CD4-positive, alpha-beta T cell (primary cell): ENCODE results near the gene POSTN. TPM values are rescaled to one million over a fixed set of nuclear protein-coding genes. Genes with fewer than 3 reads are reported as not detected.

ENCODE experiments used
- ATAC-seq: fragments of 200-7000 bp; cut with Tn5 transposase; one replicate; pipeline ENCODE4 v1.10.0; 2022; ENCODE audit warnings: mild to moderate bottlenecking; ENCODE audit not compliant: poor library complexity
- CTCF ChIA-PET: fragments of 350-600 bp; sonication (Branson Sonifier 250); formaldehyde crosslinking; loops from one replicate; lab custom pipeline; 2021; ENCODE audit warnings: antibody characterized with exemption, inconsistent platforms; lab: Charles Lee
- POLR2A ChIA-PET: fragments of 350-600 bp; sonication (Branson Sonifier 250); formaldehyde crosslinking; loops from one replicate; lab custom pipeline; 2021; ENCODE audit warnings: antibody characterized with exemption, inconsistent platforms; lab: Charles Lee
- DNase-seq, 14 experiments: peaks; one replicate each; pipeline ENCODE4 v3.0.0-alpha.2; 2013 to 2020; ENCODE audit warnings: mixed read lengths in 2 of 14
- H3K27ac ChIP-seq, 2 donors: one replicate each; pipeline versions ENCODE4 v1.5.1 to v1.7.0; 2013; ENCODE audit warnings: low read length in 2 of 2, low read depth in 1 of 2, mild to moderate bottlenecking in 1 of 2
- H3K27me3 ChIP-seq, 2 experiments: 1 replicate in 1 of 2; 2 replicates in 1 of 2; pipeline versions ENCODE4 v1.6.1 to v1.7.0; 2013; ENCODE audit warnings: low read length in 2 of 2, control low read depth in 1 of 2, mild to moderate bottlenecking in 1 of 2, moderate library complexity in 1 of 2; ENCODE audit not compliant: insufficient read depth in 2 of 2, control insufficient read depth in 1 of 2
- H3K36me3 ChIP-seq: one replicate; pipeline ENCODE4 v1.6.1; 2013; ENCODE audit warnings: low read length, control low read depth; ENCODE audit not compliant: insufficient read depth
- H3K4me1 ChIP-seq: one replicate; pipeline ENCODE4 v1.6.1; 2013; ENCODE audit warnings: low read length, control low read depth; ENCODE audit not compliant: insufficient read depth
- H3K4me3 ChIP-seq: one replicate; pipeline ENCODE4 v1.5.1; 2013; ENCODE audit warnings: mild to moderate bottlenecking, low read length, moderate library complexity
- H3K9me3 ChIP-seq, 2 experiments: 1 replicate in 1 of 2; 2 replicates in 1 of 2; pipeline versions ENCODE4 v1.6.1 to v1.7.0; 2013; ENCODE audit warnings: low read length in 2 of 2, mild to moderate bottlenecking in 2 of 2, control low read depth in 1 of 2, moderate library complexity in 1 of 2; ENCODE audit not compliant: control insufficient read depth in 1 of 2, insufficient read depth in 1 of 2
- H3K27ac Mint-ChIP-seq: one replicate; pipeline ENCODE4 v1.8.0; 2020; ENCODE audit warnings: mixed read lengths
- H3K27me3 Mint-ChIP-seq: one replicate; pipeline ENCODE4 v1.8.0; 2021; ENCODE audit warnings: mixed read lengths
- H3K36me3 Mint-ChIP-seq: one replicate; pipeline ENCODE4 v1.8.0; 2021; ENCODE audit warnings: low read depth, mixed read lengths
- H3K4me1 Mint-ChIP-seq: one replicate; pipeline ENCODE4 v1.8.0; 2021; ENCODE audit warnings: low read depth, mixed read lengths
- H3K4me3 Mint-ChIP-seq: one replicate; pipeline ENCODE4 v1.8.0; 2020; ENCODE audit warnings: mild to moderate bottlenecking, mixed read lengths
- H3K9me3 Mint-ChIP-seq: one replicate; pipeline ENCODE4 v1.8.0; 2020; ENCODE audit warnings: mixed read lengths
- CTCF ChIP-seq: fragments of 200-600 bp; IDR thresholded peaks from one replicate; pipeline ENCODE4 v1.8.0; 2022; ENCODE audit warnings: antibody characterized with exemption, mild to moderate bottlenecking
- intact Hi-C, 2 experiments: fragments of 100-400 bp; cut with DNase I in 1 of 2; cut with micrococcal nuclease in 1 of 2; formaldehyde crosslinking; loops; one replicate each; pipeline versions ENCODE4 v1.15.1 to v1.9.0; 2023 to 2025; cut with DNase I, micrococcal nuclease
- total RNA-seq, 174 experiments: library from RNA in 2 of 174; stranded (reverse) in 2 of 174; gene quantifications; one replicate each; pipeline ENCODE4 v1.2.3 and lab custom pipeline; 2021 to 2026

POSTN gene
- total RNA-seq, 2 experiments from 2014 or later: not detected

- Mint-ChIP-seq H3K4me1 (no peaks in the 10 kb centered on the region), H3K27ac (no peak overlapping the region), H3K4me3 (no peak overlapping the region), H3K27me3 (no peaks in the 10 kb centered on the region), H3K9me3 (peaks cover 6% of the 10 kb centered on the region), H3K36me3 (no peaks in the 10 kb centered on the region)
- intact Hi-C loops: no loop called here
- H3K36me3 ChIP-seq: no peaks in the 10 kb centered on the region
- ChIA-PET CTCF (no interaction called here), POLR2A (no interaction called here)
- ATAC-seq (no peak), DNase-seq (no peak)
- H3K27ac ChIP-seq: no peak overlapping the region
- peaks cover 0 to 4% of the 10 kb centered on the region in 2 experiments for H3K9me3 ChIP-seq
- no peaks in the 10 kb centered on the region for H3K27me3 ChIP-seq
- no peak for TF ChIP-seq CTCF
- H3K4me1 ChIP-seq: no peaks in the 10 kb centered on the region
- no peak overlapping the region for H3K4me3 ChIP-seq
Measured at GRCh38 chr13:37621811-37622361, 23.3 kb upstream of the POSTN start.

- H3K9me3 ChIP-seq: peaks cover 0 to 4% of the 10 kb centered on the region in 2 experiments
- H3K27ac ChIP-seq: no peak overlapping the region
- TF ChIP-seq CTCF: no peak
- no peaks in the 10 kb centered on the region for H3K27me3 Mint-ChIP-seq
- no peaks in the 10 kb centered on the region for H3K4me1 Mint-ChIP-seq
- intact Hi-C loops: no loop called here
- DNase-seq: no peak
- no peak overlapping the region for H3K27ac Mint-ChIP-seq
- no peaks in the 10 kb centered on the region for H3K36me3 Mint-ChIP-seq
- no peaks in the 10 kb centered on the region for H3K27me3 ChIP-seq
- H3K4me3 ChIP-seq: no peak overlapping the region
- H3K4me1 ChIP-seq: no peaks in the 10 kb centered on the region
- peaks cover 5% of the 10 kb centered on the region for H3K9me3 Mint-ChIP-seq
- no peak for ATAC-seq
- CTCF ChIA-PET: no interaction called here
- no peaks in the 10 kb centered on the region for H3K36me3 ChIP-seq
- no peak overlapping the region for H3K4me3 Mint-ChIP-seq
- POLR2A ChIA-PET: no interaction called here
Measured at GRCh38 chr13:37618554-37618953, 20.0 kb upstream of the POSTN start.

- intact Hi-C loops: no loop called here
- Histone ChIP-seq H3K27me3 (no peaks in the 10 kb centered on the region), H3K4me1 (no peaks in the 10 kb centered on the region), H3K4me3 (no peak overlapping the region), H3K9me3 (no peaks in the 10 kb centered on the region), H3K36me3 (no peaks in the 10 kb centered on the region), H3K27ac (no peak overlapping the region)
- no peak for TF ChIP-seq CTCF
- H3K27me3 Mint-ChIP-seq: no peaks in the 10 kb centered on the region
- no peak for ATAC-seq
- ChIA-PET CTCF (no interaction called here), POLR2A (no interaction called here)
- no peak overlapping the region for H3K4me3 Mint-ChIP-seq
- peaks cover 5% of the 10 kb centered on the region for H3K9me3 Mint-ChIP-seq
- H3K36me3 Mint-ChIP-seq: no peaks in the 10 kb centered on the region
- no peaks in the 10 kb centered on the region for H3K4me1 Mint-ChIP-seq
- DNase-seq: no peak
- no peak overlapping the region for H3K27ac Mint-ChIP-seq
Measured at GRCh38 chr13:37617173-37617572, 18.6 kb upstream of the POSTN start.
